Ovary (tissue), 10 donors: ENCODE results near the gene CDADC1. TPM values are rescaled to one million over a fixed set of nuclear protein-coding genes. Genes with fewer than 3 reads are reported as not detected.

Source experiments
- DNase-seq, 5 donors: peaks; one replicate each; pipeline ENCODE4 v3.0.0-alpha.2; 2019 to 2020
- H3K27ac ChIP-seq, 2 donors: fragments of 200-600 bp; one replicate each; pipeline versions ENCODE4 v1.5.1 to v1.8.0; 2019 to 2022
- H3K27me3 ChIP-seq: fragments of 200-600 bp; one replicate; pipeline ENCODE4 v1.8.0; 2022
- H3K36me3 ChIP-seq: fragments of 200-600 bp; sonication (generic); one replicate; pipeline ENCODE4 v1.5.1; 2019
- H3K4me1 ChIP-seq: one replicate; pipeline ENCODE4 v1.8.1; 2013; ENCODE audit warnings: mild to moderate bottlenecking, moderate library complexity; ENCODE audit not compliant: insufficient read depth
- H3K4me3 ChIP-seq: fragments of 200-600 bp; sonication (generic); one replicate; pipeline ENCODE4 v1.5.1; 2017
- H3K9me3 ChIP-seq, 2 donors: fragments of 200-600 bp in 1 of 2; sonication (generic) in 1 of 2; one replicate each; pipeline versions ENCODE4 v1.5.1 to v1.8.1; 2013 to 2019; ENCODE audit warnings: mild to moderate bottlenecking in 1 of 2, moderate library complexity in 1 of 2
- CTCF ChIP-seq, 3 donors: fragments of 450-650 bp in 2 of 3; fragments of 200-600 bp in 1 of 3; IDR thresholded peaks; one replicate each; pipeline versions ENCODE4 v1.5.1 to v1.8.0; 2016 to 2022; ENCODE audit warnings: antibody characterized with exemption in 3 of 3, mild to moderate bottlenecking in 1 of 3
- EP300 ChIP-seq: sonication (generic); formaldehyde crosslinking; IDR thresholded peaks from one replicate; pipeline ENCODE4 v1.6.1; 2017; ENCODE audit warnings: antibody characterized with exemption
- POLR2A ChIP-seq: fragments of 450-650 bp; IDR thresholded peaks from one replicate; pipeline ENCODE4 v1.6.1; 2017; ENCODE audit warnings: antibody characterized with exemption, mild to moderate bottlenecking, moderate library complexity
- WGBS, 3 donors: extraction: QIAGEN DNeasy Blood & Tissue Kit in 1 of 3; methylation state at CpG; one replicate each; pipeline versions ENCODE4 v1.1.5 to v1.1.7; 2013 to 2017; 5-methylcytosine and 5-hydroxymethylcytosine counted together
- intact Hi-C, 4 donors: fragments of 100-400 bp; cut with DNase I; formaldehyde crosslinking; loops; one replicate each; pipeline versions ENCODE4 v1.11.0 to v1.15.1; 2022 to 2023
- long read RNA-seq, 3 donors: library from polyadenylated mRNA in 2 of 3; unstranded in 2 of 3; transcript quantifications; one replicate each; pipeline ENCODE4 v2.0.0 and lab custom pipeline, GENCODE V29; 2021 to 2026
- polyA plus RNA-seq, 2 donors: library from polyadenylated mRNA; stranded (reverse); fragments of 200-250 nt in 1 of 2; fragments of 350-450 nt in 1 of 2; fragmentation: Illumina TruSeq in 1 of 2; extraction: RNeasy Lipid Tissue Mini Kit (QIAGEN cat#74804) in 1 of 2; gene quantifications; one replicate each; pipeline ENCODE4 v1.2.3, GENCODE V29; 2013 to 2014
- total RNA-seq, 7 donors: library from RNA; depleted of rRNA in 2 of 7; stranded (reverse); fragments of >200 nt in 2 of 7; fragmentation: NEBNext Ultra II Directional in 3 of 7; extraction: Animal tissue kit (Norgen Biotek cat#: 25700) in 3 of 7; gene quantifications; one replicate each; pipeline versions ENCODE4 v1.1.0 to v1.2.4, GENCODE V29; 2016 to 2023
- donor health status: DM: no; HTN: no; CAD: no; lungs with moderate emphysema.
- donor health status: DM: no; HTN: no; CAD: no.
- donor health status: Bipolar disorder and iron deficiency.
- donor health status: DM: yes; HTN: yes; CAD: no.
- donor health status: DM: no; HTN: no; CAD: no.
- donor health status: DM: yes; HTN: yes; CAD: no.

Gene CDADC1
- total RNA-seq (10 to 100 TPM in 5 of 7 donors, 1 to 10 TPM in 2; 7.9 to 17.9 (median 14.0) TPM), polyA plus RNA-seq (1 to 10 TPM; 7.5 to 8.8 TPM)
- long read RNA-seq, donor 1, partial matches to known transcripts = 5 of 15 reads
- long read RNA-seq, donor 1, other reads (novel, unspliced or antisense) = 9 of 15 reads
- long read RNA-seq, donor 2, partial matches to known transcripts = 0 of 1 reads
- long read RNA-seq, donor 2, other reads (novel, unspliced or antisense) = 0 of 1 reads
- long read RNA-seq, donor 3, partial matches to known transcripts = 1 of 13 reads
- long read RNA-seq, donor 3, other reads (novel, unspliced or antisense) = 6 of 13 reads

GRCh38 chr13:49247643-49248621, at the start of gene CDADC1:
Gene CDADC1 (plus strand): TSS chr13:49247925. CDS start chr13:49248038, 113 bp downstream.
- intact Hi-C loops = loop anchor here in 1 of 4 donors (5.0 kb wide), 1 partner anchor 189 kb away; no protein-coding TSS in a partner anchor
- peak; percentile 98 to 99 (median 99) for DNase-seq
- H3K9me3 ChIP-seq = no peaks in the 10 kb centered on the region
- no peaks in the 10 kb centered on the region for H3K27me3 ChIP-seq
- no peaks in the 10 kb centered on the region for H3K4me1 ChIP-seq
- peak within 1 kb of the TSS; percentile 71 for H3K4me3 ChIP-seq
- peak within 1 kb of the TSS; percentile 69 to 88 for H3K27ac ChIP-seq
- 0 to 1% (median 0%) methylated on average over 56 of the region's 56 CpGs for WGBS, 3 donors
- H3K36me3 ChIP-seq = no peaks in the 10 kb centered on the region
- TF ChIP-seq CTCF (IDR thresholded peaks at IDR 0.05) (peak in 1 of 3 donors; percentile 33), EP300 (peak; percentile 45), POLR2A (peak; percentile 92)

GRCh38 chr13:49206641-49207040, 41.1 kb upstream of the CDADC1 start:
- WGBS, 3 donors = 93 to 97% (median 96%) methylated on average over 3 of the region's 3 CpGs

GRCh38 chr13:49208619-49209018, 39.1 kb upstream of the CDADC1 start:
- Histone ChIP-seq H3K4me3 (no peak overlapping the region), H3K36me3 (no peaks in the 10 kb centered on the region), H3K27ac (no peak overlapping the region), H3K27me3 (no peaks in the 10 kb centered on the region), H3K9me3 (no peaks in the 10 kb centered on the region), H3K4me1 (no peaks in the 10 kb centered on the region)
- no peak for TF ChIP-seq POLR2A
- no peak for TF ChIP-seq CTCF (IDR thresholded peaks at IDR 0.05)
- TF ChIP-seq EP300 = no peak
- WGBS, 3 donors = 94 to 96% (median 95%) methylated on average over 4 of the region's 4 CpGs
- intact Hi-C loops = no loop called here
- DNase-seq = no peak

More at GRCh38 chr13:49206641-49207040, 41.1 kb upstream of the CDADC1 start:
- Histone ChIP-seq H3K4me3 (no peak overlapping the region), H3K4me1 (no peaks in the 10 kb centered on the region), H3K27ac (no peak overlapping the region), H3K36me3 (no peaks in the 10 kb centered on the region), H3K9me3 (no peaks in the 10 kb centered on the region), H3K27me3 (no peaks in the 10 kb centered on the region)
- no peak for DNase-seq
- no peak for TF ChIP-seq CTCF (IDR thresholded peaks at IDR 0.05)
- TF ChIP-seq EP300 = no peak
- TF ChIP-seq POLR2A = no peak
- intact Hi-C loops = no loop called here

GRCh38 chr13:49210114-49210513, 37.6 kb upstream of the CDADC1 start:
- Histone ChIP-seq H3K27ac (no peak overlapping the region), H3K4me1 (no peaks in the 10 kb centered on the region), H3K4me3 (no peak overlapping the region), H3K27me3 (no peaks in the 10 kb centered on the region), H3K36me3 (no peaks in the 10 kb centered on the region), H3K9me3 (no peaks in the 10 kb centered on the region)
- TF ChIP-seq EP300 (no peak), CTCF (IDR thresholded peaks at IDR 0.05) (no peak), POLR2A (no peak)
- no peak for DNase-seq
- WGBS, 3 donors = 89 to 96% (median 92%) methylated on average over 1 of the region's 1 CpG
- intact Hi-C loops = no loop called here
